NT2/D1 (cell line): ENCODE measurements around the gene AFDN.

ENCODE experiments used
- YY1 ChIP-seq: IDR thresholded peaks from 2 replicates; pipeline ENCODE4 v1.6.1; 2011; ENCODE audit not compliant: insufficient read length, insufficient read depth
- ZNF274 ChIP-seq: IDR thresholded peaks from 2 replicates; pipeline ENCODE4 v1.6.1; 2011; ENCODE audit warnings: mild to moderate bottlenecking, low read depth, low read length

DNA sequence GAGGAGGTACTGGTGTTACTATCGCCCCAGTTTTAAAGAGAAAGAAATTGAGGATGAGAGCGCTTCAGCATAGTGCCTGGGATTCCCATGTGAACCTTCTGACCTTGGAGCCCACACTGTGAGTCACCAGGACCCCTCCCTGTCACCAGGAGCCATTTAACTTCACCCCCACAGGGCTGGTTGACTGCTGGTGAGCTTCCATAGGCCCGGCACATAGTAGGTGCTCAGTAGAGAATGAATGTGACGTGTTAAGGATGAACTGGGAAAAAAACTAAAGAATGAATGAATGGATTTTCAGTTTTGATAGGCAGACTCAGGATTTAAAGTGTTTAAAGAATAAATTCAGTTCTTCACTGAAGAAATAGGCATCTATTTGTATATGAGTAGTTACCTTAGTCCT lies 117.4 kb downstream of the AFDN start:
- TF ChIP-seq ZNF274, result no peak
- no peak for TF ChIP-seq YY1
